T-cell (primary cell): ENCODE measurements around the gene ZNF669. TPM values are rescaled to one million over a fixed set of nuclear protein-coding genes. Genes with fewer than 3 reads are reported as not detected.
A peak's percentile ranks its signal among the peaks of the same experiment; 100 is the strongest.

ENCODE experiments used
- ATAC-seq, 4 experiments: fragments of 200-7000 bp in 3 of 4; fragments of 150-1000 bp in 1 of 4; cut with Tn5 transposase; replicated peaks in 1 of 4; 1 replicate in 3 of 4; 2 replicates in 1 of 4; pipeline ENCODE4 v1.10.0; 2021; ENCODE audit warnings: moderate library complexity in 3 of 4, mild to moderate bottlenecking in 2 of 4, moderate number of reproducible peaks in 1 of 4
- CTCF ChIA-PET, 2 donors: fragments of 300-600 bp; sonication (Branson Sonifier 250); formaldehyde crosslinking; loops; one replicate each; lab custom pipeline; 2022; ENCODE audit warnings: antibody characterized with exemption in 2 of 2; lab: Charles Lee
- POLR2A ChIA-PET, 2 donors: fragments of 300-600 bp; sonication (Branson Sonifier 250); formaldehyde crosslinking; loops; one replicate each; lab custom pipeline; 2022; ENCODE audit warnings: antibody characterized with exemption in 2 of 2; lab: Charles Lee
- DNase-seq, 35 experiments: peaks; one replicate each; pipeline versions ENCODE4 v3.0.0 to v3.0.0-alpha.2; 2013 to 2023
- H3K27ac ChIP-seq: one replicate; pipeline ENCODE4 v1.5.1; 2013; ENCODE audit warnings: low read length
- H3K27me3 ChIP-seq, 2 experiments: replicated peaks in 1 of 2; 1 replicate in 1 of 2; 2 replicates in 1 of 2; pipeline versions ENCODE4 v1.6.1 to v1.7.0; 2013; ENCODE audit warnings: low read length in 1 of 2, mixed read lengths in 1 of 2; ENCODE audit not compliant: control insufficient read depth in 2 of 2, insufficient read depth in 2 of 2; ENCODE audit errors: extremely low read depth in 1 of 2
- H3K36me3 ChIP-seq, 2 donors: 1 replicate in 1 of 2; 2 replicates in 1 of 2; pipeline versions ENCODE4 v1.6.1 to v1.7.0; 2013; ENCODE audit warnings: low read length in 1 of 2; ENCODE audit not compliant: control insufficient read depth in 2 of 2, insufficient read depth in 1 of 2; ENCODE audit errors: extremely low read depth in 1 of 2
- H3K4me1 ChIP-seq, 2 experiments: 1 replicate in 1 of 2; 2 replicates in 1 of 2; pipeline versions ENCODE4 v1.6.1 to v1.7.0; 2013; ENCODE audit warnings: low read length in 2 of 2, mixed read lengths in 1 of 2; ENCODE audit not compliant: insufficient read depth in 2 of 2, control insufficient read depth in 1 of 2; ENCODE audit errors: extremely low read depth in 1 of 2
- H3K4me3 ChIP-seq, 2 donors: 1 replicate in 1 of 2; 2 replicates in 1 of 2; pipeline versions ENCODE4 v1.5.1 to v1.7.0; 2013; ENCODE audit warnings: mild to moderate bottlenecking in 2 of 2, low read length in 1 of 2, moderate library complexity in 1 of 2; ENCODE audit not compliant: control insufficient read depth in 1 of 2; ENCODE audit errors: extremely low read depth in 1 of 2
- H3K9me3 ChIP-seq: 2 replicates; pipeline ENCODE4 v1.7.0; 2013
- H3K27ac Mint-ChIP-seq, 2 donors: one replicate each; pipeline ENCODE4 v1.8.0; 2020 to 2021; ENCODE audit warnings: mild to moderate bottlenecking in 2 of 2, mixed read lengths in 2 of 2
- H3K27me3 Mint-ChIP-seq, 2 donors: one replicate each; pipeline ENCODE4 v1.8.0; 2021 to 2022; ENCODE audit warnings: mixed read lengths in 2 of 2
- H3K36me3 Mint-ChIP-seq: one replicate; pipeline ENCODE4 v1.8.0; 2021; ENCODE audit warnings: mixed read lengths
- H3K4me1 Mint-ChIP-seq, 3 donors: one replicate each; pipeline ENCODE4 v1.8.0; 2020 to 2022; ENCODE audit warnings: mixed read lengths in 3 of 3, mild to moderate bottlenecking in 1 of 3
- H3K4me3 Mint-ChIP-seq, 3 donors: one replicate each; pipeline ENCODE4 v1.8.0; 2020 to 2022; ENCODE audit warnings: mild to moderate bottlenecking in 3 of 3, mixed read lengths in 3 of 3, moderate library complexity in 3 of 3
- H3K9me3 Mint-ChIP-seq, 3 donors: one replicate each; pipeline ENCODE4 v1.8.0; 2020 to 2022; ENCODE audit warnings: mixed read lengths in 3 of 3
- WGBS: methylation state at CpG from one replicate; pipeline ENCODE4 v1.1.5; 2013; ENCODE audit warnings: missing lambda C conversion rate; ENCODE audit not compliant: insufficient coverage; 5-methylcytosine and 5-hydroxymethylcytosine counted together
- total RNA-seq, 35 experiments: library from RNA in 6 of 35; stranded (reverse) in 6 of 35; fragments of 120-200 nt in 1 of 35; gene quantifications; one replicate each; pipeline versions ENCODE4 v1.2.1 to v1.2.4 and lab custom pipeline; 2013 to 2026

Gene ZNF669
- total RNA-seq, 5 donors from 2014 or later (not counting 1 experiment from before 2014, with no cell fraction given) = 11.0 to 13.7 (median 12.8) TPM

GRCh38 chr1:247113094-247113497 is 8.9 kb upstream of the ZNF669 start:
- POLR2A ChIA-PET = no interaction called here
- Histone ChIP-seq H3K4me1 (peaks cover 6 to 18% of the 10 kb centered on the region in 2 experiments), H3K27ac (no peak overlapping the region), H3K27me3 (peaks cover 7 to 52% of the 10 kb centered on the region in 2 experiments), H3K36me3 (no peaks in the 10 kb centered on the region), H3K4me3 (no peak overlapping the region), H3K9me3 (no peaks in the 10 kb centered on the region)
- 98% methylated on average over 4 of the region's 5 CpGs for WGBS
- Mint-ChIP-seq H3K9me3 (no peaks in the 10 kb centered on the region), H3K4me1 (peaks cover 5 to 19% (median 16%) of the 10 kb centered on the region in 3 donors), H3K27ac (no peak overlapping the region), H3K27me3 (peaks cover 30 to 42% of the 10 kb centered on the region in 2 donors), H3K4me3 (peak overlapping the region; percentile 44 to 63 (median 60)), H3K36me3 (peaks cover 3% of the 10 kb centered on the region)
- no peak for ATAC-seq
- no peak for DNase-seq
- CTCF ChIA-PET = no interaction called here

- Histone ChIP-seq H3K27me3 (peaks cover 7 to 55% of the 10 kb centered on the region in 2 experiments), H3K36me3 (no peaks in the 10 kb centered on the region), H3K4me1 (peaks cover 6 to 18% of the 10 kb centered on the region in 2 experiments), H3K4me3 (peak overlapping the region in 1 of 2 donors; percentile 79), H3K9me3 (no peaks in the 10 kb centered on the region), H3K27ac (no peak overlapping the region)
- 80% methylated on average over 9 of the region's 9 CpGs for WGBS
- Mint-ChIP-seq H3K4me3 (peak overlapping the region; percentile 44 to 63 (median 60)), H3K9me3 (no peaks in the 10 kb centered on the region), H3K36me3 (peaks cover 3% of the 10 kb centered on the region), H3K4me1 (peaks cover 5 to 19% (median 16%) of the 10 kb centered on the region in 3 donors), H3K27me3 (peaks cover 37 to 49% of the 10 kb centered on the region in 2 donors), H3K27ac (no peak overlapping the region)
- DNase-seq (no peak), ATAC-seq (no peak)
- ChIA-PET POLR2A (no interaction called here), CTCF (no interaction called here)
These were observed 8.3 kb upstream of the ZNF669 start for GRCh38 chr1:247112479-247112781.

GRCh38 chr1:247111700-247112478 is 7.7 kb upstream of the ZNF669 start:
- ATAC-seq (peak; percentile 13 to 58 (median 40)), DNase-seq (no peak)
- no peak overlapping the region for H3K27ac ChIP-seq
- no peaks in the 10 kb centered on the region for H3K36me3 ChIP-seq
- H3K36me3 Mint-ChIP-seq = peaks cover 3% of the 10 kb centered on the region
- no peaks in the 10 kb centered on the region for H3K9me3 Mint-ChIP-seq
- peaks cover 7 to 57% of the 10 kb centered on the region in 2 experiments for H3K27me3 ChIP-seq
- H3K27ac Mint-ChIP-seq = no peak overlapping the region
- peaks cover 42 to 54% of the 10 kb centered on the region in 2 donors for H3K27me3 Mint-ChIP-seq
- ChIA-PET POLR2A (no interaction called here), CTCF (no interaction called here)
- peak overlapping the region in 2 of 3 donors; percentile 39 to 60 for H3K4me3 Mint-ChIP-seq
- H3K9me3 ChIP-seq = no peaks in the 10 kb centered on the region
- H3K4me1 Mint-ChIP-seq = peaks cover 5 to 19% (median 16%) of the 10 kb centered on the region in 3 donors
- peak overlapping the region; percentile 24 to 79 for H3K4me3 ChIP-seq
- peaks cover 6 to 18% of the 10 kb centered on the region in 2 experiments for H3K4me1 ChIP-seq
- 9% methylated on average over 78 of the region's 78 CpGs for WGBS

GRCh38 chr1:247111259-247111699 is 7.1 kb upstream of the ZNF669 start:
- ATAC-seq = peak; percentile 35 to 44 (median 41)
- Mint-ChIP-seq H3K27ac (no peak overlapping the region), H3K27me3 (peaks cover 42 to 55% of the 10 kb centered on the region in 2 donors), H3K36me3 (peaks cover 3% of the 10 kb centered on the region), H3K4me3 (peak overlapping the region; percentile 66 to 75 (median 68)), H3K4me1 (peaks cover 5 to 19% (median 16%) of the 10 kb centered on the region in 3 donors), H3K9me3 (no peaks in the 10 kb centered on the region)
- Histone ChIP-seq H3K4me3 (peak overlapping the region; percentile 33 to 79), H3K27ac (no peak overlapping the region), H3K9me3 (no peaks in the 10 kb centered on the region), H3K36me3 (no peaks in the 10 kb centered on the region), H3K4me1 (peaks cover 6 to 18% of the 10 kb centered on the region in 2 experiments), H3K27me3 (peaks cover 7 to 62% of the 10 kb centered on the region in 2 experiments)
- POLR2A ChIA-PET = interaction anchor here in 1 of 2 donors (0.5 to 0.6 kb wide), 2 partner anchors 37 to 310 kb away, joined by 3 read pairs; no protein-coding TSS in a partner anchor
- CTCF ChIA-PET = no interaction called here
- DNase-seq = peak in 1 of 35 experiments; percentile 14
- 2% methylated on average over 60 of the region's 62 CpGs for WGBS

- ChIA-PET CTCF (no interaction called here), POLR2A (interaction anchor here in 1 of 2 donors (0.5 to 0.6 kb wide), 2 partner anchors 37 to 310 kb away, joined by 3 read pairs; no protein-coding TSS in a partner anchor)
- peak; percentile 24 to 52 (median 37) for ATAC-seq
- H3K36me3 Mint-ChIP-seq = peaks cover 3% of the 10 kb centered on the region
- H3K27ac ChIP-seq = no peak overlapping the region
- peaks cover 42 to 59% of the 10 kb centered on the region in 2 donors for H3K27me3 Mint-ChIP-seq
- H3K4me1 Mint-ChIP-seq = peaks cover 5 to 19% (median 16%) of the 10 kb centered on the region in 3 donors
- peak overlapping the region; percentile 66 to 75 (median 68) for H3K4me3 Mint-ChIP-seq
- DNase-seq = peak in 1 of 35 experiments; percentile 21
- H3K27me3 ChIP-seq = peaks cover 7 to 67% of the 10 kb centered on the region in 2 experiments
- H3K4me1 ChIP-seq = peaks cover 6 to 18% of the 10 kb centered on the region in 2 experiments
- 7% methylated on average over 22 of the region's 30 CpGs for WGBS
- no peaks in the 10 kb centered on the region for H3K36me3 ChIP-seq
- H3K9me3 ChIP-seq = no peaks in the 10 kb centered on the region
- H3K27ac Mint-ChIP-seq = no peak overlapping the region
- H3K4me3 ChIP-seq = peak overlapping the region; percentile 33 to 79
- no peaks in the 10 kb centered on the region for H3K9me3 Mint-ChIP-seq
These were observed 6.6 kb upstream of the ZNF669 start for GRCh38 chr1:247110627-247111258.

GRCh38 chr1:247107694-247108093 is 3.5 kb upstream of the ZNF669 start:
- peaks cover 7% of the 10 kb centered on the region for H3K36me3 Mint-ChIP-seq
- Histone ChIP-seq H3K36me3 (no peaks in the 10 kb centered on the region), H3K9me3 (no peaks in the 10 kb centered on the region), H3K4me3 (no peak overlapping the region), H3K27ac (no peak overlapping the region), H3K27me3 (peaks cover 7 to 43% of the 10 kb centered on the region in 2 experiments), H3K4me1 (peaks cover 13 to 40% of the 10 kb centered on the region in 2 experiments)
- ATAC-seq (no peak), DNase-seq (no peak)
- H3K4me3 Mint-ChIP-seq = no peak overlapping the region
- H3K27me3 Mint-ChIP-seq = peaks cover 35 to 51% of the 10 kb centered on the region in 2 donors
- POLR2A ChIA-PET = interaction anchor here (0.6 kb wide), 2 partner anchors 97 to 105 kb away, joined by 5 to 6 read pairs; no protein-coding TSS in a partner anchor
- H3K27ac Mint-ChIP-seq = no peak overlapping the region
- 86% methylated on average over 4 of the region's 7 CpGs for WGBS
- peaks cover 23 to 31% (median 25%) of the 10 kb centered on the region in 3 donors for H3K4me1 Mint-ChIP-seq
- CTCF ChIA-PET = no interaction called here
- peaks cover 0 to 5% (median 0%) of the 10 kb centered on the region in 3 donors for H3K9me3 Mint-ChIP-seq
